ENCODE data around the gene SHE.

Gene SHE

GRCh38 chr1:154443274-154444013 lies 58.8 kb downstream of the SHE start:
- no peak for DNase-seq

DNA sequence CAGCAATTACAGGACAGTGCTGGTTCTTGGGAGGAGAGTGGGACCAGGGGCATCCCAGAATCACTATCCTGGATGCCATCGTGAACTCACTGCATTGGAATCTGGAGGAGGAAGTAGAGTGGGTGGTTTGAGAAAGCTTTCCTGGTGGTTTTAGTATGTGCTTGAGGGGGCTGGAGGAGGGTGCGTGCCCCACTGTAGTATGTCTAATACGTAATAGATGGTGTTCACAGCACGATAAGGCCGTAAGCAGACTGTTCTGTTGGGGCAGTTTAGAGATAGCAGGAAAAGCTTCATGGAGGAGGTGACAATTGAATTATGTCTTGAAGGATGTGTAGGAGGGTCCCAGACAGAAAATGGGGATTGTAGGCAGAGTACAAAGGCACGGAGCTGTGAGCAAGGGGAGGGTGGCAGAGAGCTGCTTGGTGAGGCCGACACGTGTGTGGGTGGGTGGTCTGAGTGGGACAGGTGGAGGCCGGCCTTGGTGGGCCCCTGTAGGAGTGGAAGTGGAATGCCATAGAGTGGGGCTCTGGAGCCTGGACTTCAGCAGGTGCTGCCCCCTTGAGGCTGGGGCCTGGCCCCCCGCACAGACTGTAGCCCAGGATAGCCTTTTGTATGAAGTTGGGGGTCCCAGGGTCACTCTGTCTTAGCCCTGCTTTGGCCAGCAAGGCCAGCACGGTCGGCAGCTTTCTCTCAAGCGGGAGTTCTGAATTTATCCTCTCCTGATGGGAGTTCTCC lies 60.0 kb downstream of the SHE start:
- DNase-seq: no peak

GRCh38 chr1:154441241-154441888 lies 60.8 kb downstream of the SHE start:
- DNase-seq: no peak

GRCh38 chr1:154440036-154440804 lies 62.0 kb downstream of the SHE start:
- no peak for DNase-seq

GRCh38 chr1:154436433-154436832 lies 65.8 kb downstream of the SHE start:
- no peak for DNase-seq

- no peak for DNase-seq
These were observed 66.5 kb downstream of the SHE start for GRCh38 chr1:154435599-154436200.

- DNase-seq: no peak
These were observed 67.7 kb downstream of the SHE start for GRCh38 chr1:154434346-154435085.

GRCh38 chr1:154433161-154433764 lies 68.9 kb downstream of the SHE start:
- DNase-seq: no peak

DNA sequence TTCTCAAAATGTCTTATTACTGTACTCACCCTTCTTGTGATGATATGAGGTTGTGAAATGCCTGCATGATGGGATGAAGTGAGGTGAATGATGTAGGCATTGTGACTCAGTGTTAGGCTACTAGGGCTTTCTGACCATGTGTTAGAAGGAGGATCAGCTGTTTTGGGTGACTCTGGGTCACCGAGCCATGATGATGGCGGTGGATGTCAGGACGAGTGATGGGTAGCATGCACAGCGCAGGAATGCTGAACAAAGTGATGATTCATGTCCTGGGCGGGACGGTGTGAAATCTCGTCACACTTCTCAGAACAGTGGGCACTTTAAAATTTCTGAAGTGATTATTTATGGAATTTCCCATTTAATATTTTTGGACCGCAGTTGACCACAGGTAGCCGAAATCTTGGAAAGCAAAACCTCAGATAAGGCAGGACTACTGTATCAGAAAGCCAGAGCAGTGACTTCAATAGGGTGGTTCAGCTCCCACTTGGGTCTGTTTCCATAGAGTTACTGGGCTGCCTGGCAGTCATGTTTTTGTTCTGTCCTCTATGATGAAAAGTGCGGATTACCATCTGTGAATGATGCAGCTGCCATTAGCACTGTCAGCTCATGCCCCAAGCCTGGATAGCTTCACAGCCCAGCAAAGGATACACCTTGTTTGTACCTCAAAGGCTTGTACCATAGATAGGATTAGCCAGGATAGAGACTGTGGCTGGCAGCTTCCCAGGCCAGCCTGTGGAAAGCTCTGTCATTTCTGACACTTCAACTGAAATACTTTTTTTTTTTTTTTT lies 70.4 kb downstream of the SHE start:
- DNase-seq: peak; percentile 41

- no peak for DNase-seq
These were observed 71.3 kb downstream of the SHE start for GRCh38 chr1:154430903-154431302.

DNA sequence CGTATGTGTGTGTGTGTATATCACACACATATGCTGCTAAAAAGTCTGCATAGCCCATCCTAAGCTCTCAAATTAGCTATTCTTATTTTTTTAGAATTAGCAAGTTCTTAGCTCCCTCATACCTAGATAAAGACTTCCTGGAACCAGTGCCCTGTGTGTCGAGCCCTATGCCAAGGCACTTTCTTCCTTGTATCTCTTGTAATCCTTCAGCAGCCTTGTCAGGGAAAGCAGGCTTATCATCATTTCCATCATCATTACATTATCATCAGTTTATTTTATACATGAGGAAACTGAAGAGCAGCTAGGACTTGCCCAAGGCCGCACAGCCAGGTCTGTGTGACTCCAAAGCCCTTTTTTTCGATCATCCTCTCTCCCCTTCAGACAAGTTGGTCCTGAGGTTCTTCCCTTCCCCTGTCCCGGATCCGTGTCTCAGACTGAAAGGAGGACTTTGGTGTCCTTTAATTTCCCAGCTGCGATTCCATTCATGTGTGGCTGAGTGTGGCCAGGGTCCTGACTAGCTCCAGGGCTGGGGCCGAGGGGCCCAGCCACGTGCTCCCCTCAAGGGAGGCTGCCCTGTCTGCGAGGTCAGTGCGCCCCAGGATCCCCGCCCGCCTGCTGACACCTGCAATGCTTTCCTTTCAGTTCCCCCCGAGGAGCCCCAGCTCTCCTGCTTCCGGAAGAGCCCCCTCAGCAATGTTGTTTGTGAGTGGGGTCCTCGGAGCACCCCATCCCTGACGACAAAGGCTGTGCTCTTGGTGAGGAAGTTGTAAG lies 72.2 kb downstream of the SHE start:
- no peak for DNase-seq
